ENCODE results near the gene F11R.
A peak's percentile ranks its signal among the peaks of the same experiment; 100 is the strongest.
"Not testable (repeated sequence)": the region's sequence is repeated elsewhere in the genome, so short reads cannot be mapped to it uniquely, and the experiment has no call there.

F11R gene

DNA sequence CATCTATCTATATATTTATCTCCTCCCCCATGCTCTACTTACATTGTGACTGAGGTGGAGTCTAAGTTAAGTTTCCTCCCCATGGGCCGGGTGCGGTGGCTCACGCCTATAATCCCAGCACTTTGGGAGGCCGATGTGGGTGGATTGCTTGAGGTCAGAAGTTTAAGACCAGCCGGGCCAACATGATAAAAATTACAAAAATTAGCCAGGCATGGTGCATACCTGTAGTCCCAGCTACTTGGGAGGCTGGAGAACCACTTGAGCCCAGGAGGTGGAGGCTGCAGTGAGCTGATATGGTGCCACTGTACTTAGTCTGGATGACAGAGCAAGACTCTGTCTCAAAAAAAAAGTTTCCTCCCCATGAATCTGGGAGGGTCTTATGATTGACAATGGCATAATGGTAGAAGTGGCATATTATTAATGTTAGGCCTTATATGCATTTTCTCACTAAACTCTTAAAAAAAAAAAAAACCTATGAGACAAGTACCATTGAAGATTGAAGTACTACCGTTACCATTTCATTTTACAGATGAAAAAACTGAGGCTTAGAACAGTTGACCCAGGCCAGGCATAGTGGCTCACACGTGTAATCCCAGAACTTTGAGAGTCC, 11.2 kb downstream of the F11R start:
- DNase-seq = no peak

GRCh38 chr1:161008869-161009510, 12.0 kb downstream of the F11R start:
- DNase-seq = no peak

GRCh38 chr1:161007369-161007768, 13.6 kb downstream of the F11R start:
- no peak for DNase-seq

GRCh38 chr1:161006563-161006962, 14.4 kb downstream of the F11R start:
- DNase-seq = no peak

- DNase-seq = no peak
Measured at GRCh38 chr1:161001525-161001924, 19.4 kb downstream of the F11R start.

DNA sequence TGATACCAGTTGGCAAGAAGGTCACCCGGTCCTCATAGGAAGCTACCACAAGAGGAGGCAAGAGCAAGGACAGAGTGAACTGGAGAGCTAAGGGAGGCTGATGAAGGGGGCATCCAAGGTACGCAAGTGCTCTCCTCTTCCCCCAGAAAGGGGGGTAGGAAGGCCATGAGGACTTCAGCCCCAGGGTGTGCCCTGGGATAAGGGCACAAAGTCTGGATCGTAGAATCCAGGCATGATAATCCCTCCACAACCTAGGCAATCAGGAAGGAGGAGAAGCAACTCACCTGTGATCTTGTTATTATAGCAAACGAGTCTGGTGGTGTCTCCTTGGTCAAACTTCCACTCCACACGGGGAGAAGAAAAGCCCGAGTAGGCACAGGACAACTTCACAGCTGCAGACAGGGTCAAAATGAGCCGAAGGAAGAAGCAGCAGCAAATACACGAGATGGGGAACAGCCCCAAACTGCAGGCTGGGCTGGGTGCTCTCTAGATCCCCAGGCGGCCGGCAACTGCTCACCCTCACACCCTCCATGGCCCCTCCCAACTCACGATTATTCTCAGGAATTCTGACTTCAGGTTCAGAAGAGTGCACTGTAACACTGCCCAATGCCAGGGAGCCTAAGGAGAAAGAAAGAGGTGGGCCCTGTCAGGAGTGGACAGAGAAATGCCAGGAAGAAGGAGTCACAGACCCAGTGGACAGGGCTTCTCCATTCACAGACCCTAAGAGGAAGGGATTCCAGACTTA, 20.0 kb downstream of the F11R start:
- no peak for DNase-seq

- no peak for DNase-seq
Measured at GRCh38 chr1:160999376-160999775, 21.6 kb downstream of the F11R start.

GRCh38 chr1:160997323-160998038, 23.5 kb downstream of the F11R start:
- peak; percentile 55 to 67 for DNase-seq

DNA sequence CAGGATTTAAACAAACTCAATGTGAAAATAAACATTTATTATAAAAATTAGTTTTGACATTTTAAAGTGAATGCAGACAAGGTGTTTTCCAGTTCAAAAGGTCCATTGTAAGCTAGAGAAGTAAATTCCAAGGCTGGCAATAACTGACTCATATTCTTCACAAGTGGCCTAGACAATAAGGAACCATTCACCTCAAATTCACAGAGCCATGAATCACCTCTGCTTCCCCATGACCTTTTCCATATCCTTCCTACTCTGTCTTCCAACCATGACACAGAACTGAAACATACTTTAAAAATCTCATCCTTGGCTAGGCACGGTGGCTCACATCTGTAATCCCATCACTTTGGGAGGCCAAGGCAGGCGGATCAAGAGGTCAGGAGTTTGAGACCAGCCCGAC, 24.8 kb downstream of the F11R start:
- no peak for DNase-seq

- peak in 1 of 2 donors; percentile 27 for DNase-seq
Measured at GRCh38 chr1:160993544-160994193, 27.3 kb downstream of the F11R start.

- not testable (repeated sequence) for DNase-seq
Measured at GRCh38 chr1:160992036-160992435, 28.9 kb downstream of the F11R start.

- DNase-seq = no peak
Measured at GRCh38 chr1:160987359-160988050, 33.4 kb downstream of the F11R start.

DNA sequence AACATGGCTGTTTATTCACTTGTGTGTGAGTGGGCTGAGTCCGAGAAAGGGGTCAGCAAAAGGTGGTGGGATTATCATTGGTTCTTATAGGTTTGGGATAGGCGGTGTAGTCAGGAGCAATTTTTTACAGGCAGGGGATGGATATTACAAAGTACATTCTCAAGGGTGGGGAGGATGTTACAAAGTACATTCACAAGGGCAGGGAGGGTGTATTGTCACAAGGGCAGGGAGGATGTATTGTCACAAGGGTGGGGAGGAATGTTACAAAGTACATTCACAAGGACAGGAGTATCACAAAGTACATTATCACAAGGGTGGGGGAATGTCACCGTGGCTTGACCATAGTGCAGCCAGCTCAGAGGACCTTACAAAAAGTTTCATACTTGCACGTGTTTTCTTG, 35.2 kb downstream of the F11R start:
- DNase-seq = no peak

DNA sequence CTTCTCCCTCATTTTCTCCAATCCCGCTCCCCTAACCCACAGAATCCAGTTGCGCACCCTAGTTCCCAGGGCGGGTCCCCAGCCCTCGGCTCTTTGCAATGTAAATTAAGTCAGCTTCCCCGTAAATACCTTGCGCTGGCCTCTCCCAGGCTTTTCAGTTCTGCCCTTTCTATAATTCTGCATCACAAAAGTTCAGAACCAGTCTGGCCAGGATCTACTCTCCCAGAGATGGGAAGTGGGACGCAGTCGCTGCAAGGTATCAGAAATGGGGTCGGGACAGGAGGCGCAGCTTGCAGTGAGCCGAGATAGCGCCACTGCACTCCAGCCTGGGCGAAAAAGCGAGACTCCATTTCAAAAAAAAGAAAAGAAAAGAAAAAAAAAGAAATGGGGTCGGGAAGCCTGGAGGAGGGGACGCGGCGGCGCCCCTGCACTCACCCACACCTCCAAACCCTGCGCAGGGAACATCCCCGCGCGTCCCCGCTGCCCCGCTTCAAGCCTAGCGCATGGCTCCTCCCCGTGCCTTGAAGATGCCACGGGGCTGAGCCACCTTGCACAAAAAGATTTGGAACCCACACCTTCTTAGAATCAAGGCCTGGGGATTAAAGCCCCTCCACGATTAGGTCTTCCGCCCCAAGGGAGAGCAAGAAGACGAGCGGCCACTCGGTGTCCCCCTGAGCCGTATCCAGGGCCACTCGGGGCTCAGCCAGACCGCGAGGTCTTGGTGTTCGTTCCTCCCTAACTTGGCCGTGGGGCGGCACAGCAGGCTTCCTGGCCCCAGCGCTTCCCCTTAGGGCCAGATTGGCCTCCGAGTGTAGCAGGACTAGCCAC, 39.2 kb downstream of the F11R start:
- DNase-seq = no peak

DNA sequence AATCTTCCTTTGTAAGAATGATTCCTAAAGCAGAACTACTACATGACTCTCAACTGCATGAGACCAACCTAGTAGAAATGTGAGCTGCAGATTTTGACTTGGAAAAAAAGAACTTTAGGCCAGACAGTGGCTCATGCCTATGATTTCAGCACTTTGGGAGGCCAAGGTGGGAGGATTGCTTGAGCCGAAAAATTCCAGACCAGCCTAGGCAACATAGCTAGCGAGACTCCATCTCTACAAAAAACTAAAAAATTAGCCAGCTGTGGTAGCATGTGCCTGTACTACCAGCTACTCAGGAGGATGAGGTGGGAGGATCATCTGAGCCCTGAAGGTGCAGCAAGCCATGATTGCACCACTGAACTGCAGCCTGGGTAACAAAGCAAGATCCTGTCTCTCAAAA, 41.7 kb downstream of the F11R start:
- DNase-seq = no peak

GRCh38 chr1:160978510-160978927, 42.4 kb downstream of the F11R start:
- DNase-seq = no peak

- no peak for DNase-seq
Measured at GRCh38 chr1:160975026-160975425, 45.9 kb downstream of the F11R start.

DNA sequence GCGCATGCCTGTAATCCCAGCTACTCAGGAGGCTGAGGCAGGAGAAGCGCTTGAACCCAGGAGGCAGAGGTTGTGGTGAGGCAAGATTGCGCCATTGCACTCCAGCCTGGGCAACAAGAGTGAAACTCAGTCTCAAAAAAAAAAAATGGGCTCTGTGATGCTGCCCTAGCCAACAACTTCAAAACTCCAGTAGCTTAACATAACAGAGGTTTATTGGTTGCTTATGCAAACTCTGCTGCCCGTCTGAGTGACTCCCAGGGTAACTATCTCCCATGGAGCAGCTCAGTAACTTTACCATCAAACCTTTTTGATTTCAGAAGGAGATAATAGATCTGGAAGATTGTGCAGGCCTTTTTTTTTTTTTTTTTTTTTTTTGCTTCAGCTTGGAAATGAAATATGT, 47.5 kb downstream of the F11R start:
- DNase-seq = no peak

DNA sequence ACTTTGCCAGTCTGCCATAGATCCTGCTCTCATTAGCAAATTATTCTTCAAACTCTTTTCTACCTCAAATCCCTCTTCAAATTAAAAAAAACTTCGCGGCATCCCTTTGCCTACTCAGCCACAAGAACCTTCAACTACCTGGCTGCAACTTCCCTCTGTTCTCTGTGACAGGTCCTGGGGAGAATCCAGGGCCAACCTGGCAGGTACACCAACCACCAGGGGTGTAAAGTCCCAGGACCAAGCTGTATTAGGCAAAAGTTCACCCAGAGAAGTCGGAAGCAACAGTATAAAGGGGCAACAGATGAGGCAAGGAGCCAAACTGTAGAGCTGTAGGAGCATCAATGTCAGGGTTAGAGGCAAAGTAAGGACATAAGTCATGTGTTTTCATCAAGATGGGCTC, 48.0 kb downstream of the F11R start:
- DNase-seq = no peak

DNA sequence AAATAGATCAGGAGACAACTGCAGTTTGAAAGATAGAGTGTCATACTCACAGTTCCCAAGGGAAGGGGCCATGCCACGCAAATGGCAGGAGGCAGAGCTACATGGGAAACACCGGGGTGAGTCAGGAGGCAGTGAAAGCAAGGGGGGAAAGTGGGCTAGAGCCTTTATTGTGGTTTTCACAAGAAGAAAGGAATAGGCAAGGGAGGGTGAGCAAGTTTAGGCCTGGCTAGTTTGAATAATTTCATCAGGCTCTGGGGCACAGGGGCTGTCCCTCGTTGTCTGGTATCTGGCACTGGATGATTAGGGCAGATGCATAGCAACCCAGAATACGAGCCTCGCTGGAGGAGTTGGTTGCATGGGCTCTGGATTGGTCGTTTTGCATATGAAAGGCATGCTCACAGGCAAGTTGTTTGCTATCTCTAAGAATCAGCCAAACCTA, 49.3 kb downstream of the F11R start:
- no peak for DNase-seq

- no peak for DNase-seq
Measured at GRCh38 chr1:160963521-160963920, 57.4 kb downstream of the F11R start.

Measured in CD4-positive, alpha-beta T cell treated with Interferon alpha-2 for 1 hour (primary cell).